Colonic mucosa (tissue), 4 donors: ENCODE measurements around the gene PEX5L. TPM values are rescaled to one million over a fixed set of nuclear protein-coding genes. Genes with fewer than 3 reads are reported as not detected.

ENCODE experiments used
- DNase-seq: peaks from one replicate; pipeline ENCODE4 v3.0.0-alpha.2; 2020
- H3K27ac ChIP-seq: fragments of 200-600 bp; one replicate; pipeline ENCODE4 v1.8.0; 2021
- H3K27me3 ChIP-seq: fragments of 200-600 bp; one replicate; pipeline ENCODE4 v1.8.0; 2021
- H3K36me3 ChIP-seq: fragments of 200-600 bp; one replicate; pipeline ENCODE4 v1.8.0; 2021
- H3K4me1 ChIP-seq: fragments of 200-600 bp; one replicate; pipeline ENCODE4 v1.8.0; 2021; ENCODE audit warnings: mild to moderate bottlenecking
- H3K4me3 ChIP-seq: fragments of 200-600 bp; one replicate; pipeline ENCODE4 v1.8.0; 2021
- H3K9ac ChIP-seq, 2 donors: one replicate each; pipeline ENCODE4 v1.7.0; 2013; ENCODE audit warnings: control low read depth in 2 of 2, low read depth in 2 of 2, low read length in 2 of 2
- H3K9me3 ChIP-seq: fragments of 200-600 bp; one replicate; pipeline ENCODE4 v1.8.0; 2021
- CTCF ChIP-seq: fragments of 200-600 bp; IDR thresholded peaks from one replicate; pipeline ENCODE4 v1.8.0; 2022; ENCODE audit warnings: antibody characterized with exemption, mild to moderate bottlenecking
- intact Hi-C: fragments of 100-400 bp; cut with DNase I; formaldehyde crosslinking; loops from one replicate; pipeline ENCODE4 v1.14.1; 2022
- total RNA-seq, 2 donors: library from RNA; stranded (reverse); fragmentation: NEBNext Ultra II Directional in 1 of 2; extraction: Animal tissue kit (Norgen Biotek cat#: 25700) in 1 of 2; gene quantifications; one replicate each; pipeline ENCODE4 v1.2.1, GENCODE V29; 2021
- donor health status: healthy.
- donor health status: DM: no; HTN: no; CAD: no.
- donor health status: DM: no; HTN: no; CAD: no.

The PEX5L gene
- total RNA-seq, 2 donors from 2014 or later = not detected

- H3K27ac ChIP-seq = no peak overlapping the region
- H3K36me3 ChIP-seq = no peaks in the 10 kb centered on the region
- no peak for TF ChIP-seq CTCF
- no peak overlapping the region for H3K4me3 ChIP-seq
- no peak overlapping the region for H3K9ac ChIP-seq
- intact Hi-C loops = no loop called here
- H3K27me3 ChIP-seq = peaks cover 16% of the 10 kb centered on the region
- H3K4me1 ChIP-seq = no peaks in the 10 kb centered on the region
- DNase-seq = no peak
- no peaks in the 10 kb centered on the region for H3K9me3 ChIP-seq
Measured at GRCh38 chr3:180040966-180041365, 4.2 kb upstream of the PEX5L start.

DNA sequence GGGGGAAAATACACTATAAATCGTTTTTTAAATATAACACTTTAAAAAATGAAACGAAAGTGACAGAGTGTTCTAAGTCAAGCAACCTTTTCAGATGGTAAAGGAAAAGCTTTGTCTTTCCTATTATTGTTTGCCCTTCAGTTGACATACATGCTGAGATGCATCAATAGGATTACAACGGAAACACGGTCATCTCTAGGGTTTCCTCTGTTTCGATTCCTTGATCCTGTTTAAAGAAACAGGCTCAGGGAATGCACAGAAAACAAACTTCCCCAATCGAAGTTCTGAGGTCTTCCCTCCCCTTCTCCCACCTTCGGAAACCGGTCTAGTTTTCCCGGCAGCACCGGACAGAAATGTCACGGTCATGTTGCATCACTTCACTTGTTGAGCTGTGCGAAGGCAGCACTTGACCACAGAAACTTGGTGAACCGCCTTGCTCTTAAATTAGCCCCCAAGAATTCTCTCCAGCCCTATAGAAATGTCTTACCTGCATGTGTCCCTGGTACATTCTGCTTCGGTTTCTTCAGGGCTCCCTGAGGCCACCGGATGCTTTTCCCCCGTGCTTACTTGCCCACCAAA lies 556 bp downstream of the PEX5L start:
- intact Hi-C loops = no loop called here
- no peak overlapping the region for H3K9ac ChIP-seq
- H3K4me1 ChIP-seq = no peaks in the 10 kb centered on the region
- TF ChIP-seq CTCF = no peak
- DNase-seq = no peak
- H3K4me3 ChIP-seq = no peak overlapping the region
- H3K27ac ChIP-seq = no peak overlapping the region
- H3K9me3 ChIP-seq = no peaks in the 10 kb centered on the region
- H3K27me3 ChIP-seq = peaks cover 17% of the 10 kb centered on the region
- no peaks in the 10 kb centered on the region for H3K36me3 ChIP-seq

DNA sequence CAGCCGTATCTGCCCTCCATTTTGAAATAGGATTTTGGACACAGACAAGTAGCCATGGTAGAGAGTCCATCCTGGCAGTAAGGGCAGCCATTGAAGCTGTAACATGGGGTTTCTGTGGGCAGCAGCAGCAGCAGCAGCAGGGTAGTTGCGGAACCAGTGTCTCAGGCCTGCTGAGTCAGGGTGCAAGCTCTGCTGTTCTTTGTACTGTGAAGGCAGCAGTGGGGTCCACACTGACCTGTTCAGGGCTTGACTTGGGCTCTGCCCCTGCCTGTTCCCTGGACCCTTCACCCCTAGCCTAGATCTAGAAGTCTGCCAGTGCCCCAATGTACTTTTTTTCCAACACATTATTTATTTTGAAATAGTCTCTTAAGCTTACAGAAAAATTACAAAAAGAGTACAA lies 9.7 kb downstream of the PEX5L start:
- intact Hi-C loops = no loop called here
- TF ChIP-seq CTCF = no peak
- no peak for DNase-seq
- no peak overlapping the region for H3K9ac ChIP-seq
- H3K9me3 ChIP-seq = no peaks in the 10 kb centered on the region
- no peak overlapping the region for H3K4me3 ChIP-seq
- no peak overlapping the region for H3K27ac ChIP-seq
- no peaks in the 10 kb centered on the region for H3K36me3 ChIP-seq
- H3K27me3 ChIP-seq = no peaks in the 10 kb centered on the region
- H3K4me1 ChIP-seq = no peaks in the 10 kb centered on the region

DNA sequence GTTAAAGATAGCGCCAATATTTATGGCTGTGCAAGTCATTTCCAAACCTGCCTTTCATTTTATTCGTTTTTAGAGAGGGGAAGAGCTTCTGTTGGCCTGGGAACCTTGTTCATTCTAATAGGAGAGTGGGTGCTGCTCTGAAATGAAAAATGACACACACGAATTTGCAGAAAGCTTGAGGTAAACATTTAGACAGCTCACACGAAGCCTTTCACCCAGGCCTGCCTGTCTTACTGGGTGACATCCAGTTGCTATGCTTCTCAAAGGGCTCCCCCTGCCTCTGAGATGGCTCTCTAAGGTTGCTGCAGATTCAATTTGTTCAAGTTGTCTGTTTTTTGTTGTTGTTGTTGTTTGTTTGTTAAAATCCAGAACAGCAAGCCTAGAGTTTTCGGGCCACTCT lies 18.2 kb downstream of the PEX5L start:
- intact Hi-C loops = no loop called here
- no peak overlapping the region for H3K27ac ChIP-seq

GRCh38 chr3:180017846-180018245 lies 18.9 kb downstream of the PEX5L start:
- DNase-seq = no peak
- H3K9me3 ChIP-seq = no peaks in the 10 kb centered on the region
- intact Hi-C loops = no loop called here

More for the DNA sequence above, 18.2 kb downstream of the PEX5L start:
- no peak for DNase-seq
- Histone ChIP-seq H3K4me1 (no peaks in the 10 kb centered on the region), H3K36me3 (no peaks in the 10 kb centered on the region), H3K9me3 (no peaks in the 10 kb centered on the region), H3K27me3 (no peaks in the 10 kb centered on the region), H3K9ac (no peak overlapping the region), H3K4me3 (no peak overlapping the region)
- no peak for TF ChIP-seq CTCF

More at GRCh38 chr3:180017846-180018245, 18.9 kb downstream of the PEX5L start:
- Histone ChIP-seq H3K4me3 (no peak overlapping the region), H3K36me3 (no peaks in the 10 kb centered on the region), H3K4me1 (no peaks in the 10 kb centered on the region), H3K27ac (no peak overlapping the region), H3K27me3 (no peaks in the 10 kb centered on the region), H3K9ac (no peak overlapping the region)
- TF ChIP-seq CTCF = no peak
